GM19328 (cell line): ENCODE data around the gene S100A16.

Experiments used
- ATAC-seq: cut with Tn5 transposase; IDR thresholded peaks from one replicate; pipeline ENCODE4 v1.9.1; 2021; ENCODE audit warnings: mild to moderate bottlenecking, moderate library complexity; ENCODE audit not compliant: unreplicated experiment

The S100A16 gene

DNA sequence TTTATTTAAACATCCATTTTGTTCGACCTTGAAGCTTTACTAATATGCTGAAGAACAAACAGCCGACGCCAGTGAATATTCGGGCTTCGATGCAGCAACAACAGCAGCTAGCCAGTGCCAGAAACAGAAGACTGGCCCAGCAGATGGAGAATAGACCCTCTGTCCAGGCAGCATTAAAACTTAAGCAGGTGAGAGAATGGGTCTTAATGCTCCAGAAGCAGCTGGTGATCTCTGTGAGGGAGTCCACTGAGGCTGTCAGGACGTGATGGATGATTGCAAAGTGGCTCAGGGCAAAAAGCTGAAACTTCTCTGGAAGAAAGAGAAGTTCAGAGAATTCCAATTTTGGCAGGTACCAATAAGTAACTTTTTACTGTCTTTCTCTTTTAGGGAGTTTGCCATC lies 25.3 kb upstream of the S100A16 start:
- no peak for ATAC-seq

DNA sequence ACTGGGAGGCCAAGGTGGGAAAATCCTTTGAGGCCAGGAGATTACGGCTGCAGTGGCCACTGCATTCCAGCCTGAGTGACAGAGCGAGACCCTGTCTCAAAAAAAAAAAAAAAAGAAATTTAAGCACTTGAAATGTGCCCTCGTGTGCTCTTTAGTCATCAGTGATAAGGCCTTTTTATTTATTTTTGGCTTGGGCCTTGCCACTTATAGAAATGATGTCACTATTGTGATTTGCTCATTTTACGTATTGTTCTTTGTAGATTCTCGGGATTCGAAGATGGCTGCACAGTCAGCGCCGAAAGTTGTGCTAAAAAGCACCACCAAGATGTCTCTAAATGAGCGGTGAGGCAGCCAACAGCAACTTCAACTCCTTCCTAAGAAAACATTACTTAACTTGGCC lies 23.4 kb upstream of the S100A16 start:
- no peak for ATAC-seq

DNA sequence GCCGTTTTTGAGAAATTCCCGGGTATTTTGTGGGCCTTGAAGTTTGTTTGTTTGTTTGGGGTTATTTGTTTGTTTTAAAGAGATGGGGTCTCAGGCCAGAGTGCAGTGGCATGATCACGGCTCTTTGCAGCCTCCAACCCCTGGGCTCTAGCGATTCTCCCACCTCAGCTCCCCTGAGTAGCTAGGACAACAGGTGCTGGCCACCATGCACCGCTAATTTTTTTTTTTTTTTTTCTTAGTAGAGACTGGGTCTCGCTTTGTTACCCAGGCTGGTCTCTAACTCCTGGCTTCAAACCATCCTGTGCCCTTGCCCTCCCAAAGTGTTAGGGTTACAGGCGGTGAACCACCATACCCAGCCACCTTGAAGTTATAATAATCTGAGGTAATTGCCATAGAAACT lies 22.9 kb upstream of the S100A16 start:
- no peak for ATAC-seq

DNA sequence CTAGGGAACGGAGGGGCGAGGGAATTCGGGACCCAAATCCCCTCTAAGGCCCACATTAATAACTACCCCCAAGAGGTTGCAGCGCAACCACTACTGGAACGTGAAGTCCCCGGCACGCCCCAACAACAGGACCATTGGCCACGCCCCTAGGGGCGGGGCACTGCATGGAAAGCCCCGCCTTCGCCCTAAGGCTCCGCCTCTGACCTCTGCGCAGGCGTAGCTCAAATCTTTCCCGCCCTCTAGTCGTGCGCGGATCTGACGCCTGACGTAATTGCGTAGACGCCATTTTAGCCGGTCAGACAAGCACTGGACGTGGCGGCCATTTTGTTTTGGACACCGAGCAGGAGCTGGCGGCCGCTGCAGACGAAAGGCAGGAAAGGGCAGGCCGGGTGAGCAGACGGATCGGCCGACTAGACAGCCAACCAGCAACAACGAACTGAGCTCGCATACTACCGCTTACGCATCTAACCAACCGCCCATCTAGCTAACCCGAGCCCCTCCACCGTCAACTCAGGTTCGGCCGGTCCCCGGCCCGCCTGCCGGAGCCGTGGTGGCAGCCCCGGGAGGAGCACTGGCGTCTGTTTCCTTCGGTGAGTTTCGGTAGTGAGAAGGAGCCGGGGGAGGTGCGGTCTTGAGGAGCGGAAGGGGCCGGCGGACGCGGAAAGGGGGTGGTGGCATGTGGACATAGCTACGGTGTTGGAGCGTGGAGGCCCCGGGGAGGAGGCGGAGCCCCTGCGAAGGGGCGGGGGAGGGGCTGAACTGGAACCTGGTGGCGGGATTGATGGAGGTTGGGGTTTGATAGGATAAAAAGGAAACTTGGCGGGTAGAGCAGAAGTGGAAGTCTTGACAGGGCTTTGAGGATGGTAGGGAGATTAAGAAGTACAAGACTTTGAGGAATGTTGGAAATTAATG lies 21.1 kb upstream of the S100A16 start, which contains the start of gene CHTOP:
TSS of gene CHTOP (plus strand) at position 313 of the 912 bp plus-strand sequence. CDS start 2,523 bp downstream, outside the sequence.
- ATAC-seq: peak; percentile 84

DNA sequence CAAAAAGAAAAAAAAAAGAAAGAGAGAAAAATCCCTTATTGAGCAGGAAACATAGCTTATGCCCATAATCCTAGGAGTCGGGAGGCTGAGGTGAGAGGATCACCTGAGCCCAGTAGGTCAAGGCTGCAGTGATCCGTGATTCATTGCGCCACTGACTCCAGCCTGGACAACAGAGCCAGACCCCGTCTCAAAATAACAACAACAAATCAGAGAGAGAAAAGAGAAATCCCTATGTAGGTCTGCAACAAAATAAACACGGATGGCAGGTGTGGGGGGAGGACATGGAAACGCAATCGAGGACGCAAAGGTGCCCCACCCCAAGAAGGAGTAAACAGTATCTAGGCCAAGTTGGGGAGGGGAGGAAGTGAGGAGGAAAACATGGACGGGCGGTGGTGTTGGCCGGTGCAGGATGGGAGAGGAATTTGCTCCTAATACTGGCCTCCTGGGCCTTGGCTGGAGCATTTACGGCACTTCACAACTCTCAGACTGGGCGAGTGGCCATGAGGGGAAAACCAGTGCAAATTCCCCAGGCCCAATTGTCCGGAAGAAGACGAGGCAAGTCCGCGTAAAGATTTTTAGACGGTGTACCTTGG lies 20.3 kb upstream of the S100A16 start:
- no peak for ATAC-seq

DNA sequence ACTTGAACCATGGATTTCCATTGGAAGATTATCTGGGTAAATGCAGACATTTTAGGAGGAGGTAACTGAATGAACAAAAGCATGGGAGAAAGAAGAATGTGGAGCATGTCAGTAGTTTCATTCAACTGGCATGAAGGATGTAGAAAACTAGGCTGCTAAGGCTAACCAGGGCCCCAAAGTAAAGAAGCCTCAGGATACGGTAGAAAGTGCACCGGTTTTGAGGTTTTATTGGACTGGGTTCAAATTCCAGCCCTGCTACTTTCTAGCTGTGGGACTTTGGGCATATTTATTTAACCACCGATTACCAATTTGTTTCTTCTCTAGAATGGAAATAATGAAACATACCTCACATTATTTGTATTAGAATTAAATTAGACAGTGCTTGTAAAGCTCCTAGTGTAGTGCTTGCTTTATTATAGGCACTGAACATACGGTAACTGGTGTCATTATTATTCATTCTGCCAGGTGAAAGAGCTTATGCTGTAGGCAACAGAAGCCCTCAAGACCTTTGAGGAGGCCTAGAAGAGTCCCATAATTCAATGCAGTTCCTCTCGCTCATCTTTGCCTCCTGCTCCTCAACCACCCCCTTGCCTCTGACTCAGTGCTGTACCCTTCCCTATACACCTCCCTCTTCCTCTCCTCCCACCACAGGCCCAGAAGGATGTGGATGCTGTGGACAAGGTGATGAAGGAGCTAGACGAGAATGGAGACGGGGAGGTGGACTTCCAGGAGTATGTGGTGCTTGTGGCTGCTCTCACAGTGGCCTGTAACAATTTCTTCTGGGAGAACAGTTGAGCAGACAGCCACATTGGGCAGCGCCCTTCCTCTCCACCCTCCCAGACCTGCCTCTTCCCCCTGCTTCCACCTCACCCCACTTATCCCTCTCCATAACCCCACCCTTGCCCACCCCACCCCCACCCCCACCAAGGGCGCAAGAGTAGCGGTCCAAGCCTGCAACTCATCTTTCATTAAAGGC lies 18.4 kb upstream of the S100A16 start:
- no peak for ATAC-seq

DNA sequence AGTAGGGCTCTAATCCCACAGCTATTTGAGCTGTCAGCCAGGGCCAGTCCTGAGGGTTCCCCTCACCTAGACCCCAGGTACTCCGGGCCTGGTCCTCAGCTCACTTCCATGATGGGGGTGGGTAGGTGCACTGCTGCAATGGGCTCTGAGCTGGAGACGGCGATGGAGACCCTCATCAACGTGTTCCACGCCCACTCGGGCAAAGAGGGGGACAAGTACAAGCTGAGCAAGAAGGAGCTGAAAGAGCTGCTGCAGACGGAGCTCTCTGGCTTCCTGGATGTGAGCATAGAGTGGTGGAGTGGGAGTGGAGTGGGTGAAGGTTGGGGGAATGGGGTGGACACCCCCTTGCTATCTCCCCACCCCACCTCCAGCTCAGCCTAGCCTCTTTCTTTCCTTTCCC lies 17.4 kb upstream of the S100A16 start:
- ATAC-seq: no peak

DNA sequence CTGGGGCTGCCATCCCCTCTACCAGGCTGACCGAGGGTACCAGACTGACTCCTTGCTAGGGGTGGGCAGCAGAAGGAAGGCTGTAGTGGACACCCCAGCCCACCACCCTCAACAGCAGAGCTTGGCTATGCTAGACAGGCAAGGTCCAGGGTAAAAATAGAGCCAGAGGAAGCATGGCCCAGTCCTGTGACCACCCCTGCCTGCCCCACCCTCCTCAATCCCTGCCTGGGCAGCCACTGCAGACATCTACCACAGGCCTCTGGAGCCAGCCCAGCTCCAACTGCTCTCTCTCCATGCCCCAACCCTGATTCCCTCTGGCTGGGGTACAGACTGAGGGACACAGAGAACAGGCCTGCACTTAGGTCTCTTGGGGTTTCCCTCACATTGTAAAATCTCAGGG lies 17.0 kb upstream of the S100A16 start:
- no peak for ATAC-seq

DNA sequence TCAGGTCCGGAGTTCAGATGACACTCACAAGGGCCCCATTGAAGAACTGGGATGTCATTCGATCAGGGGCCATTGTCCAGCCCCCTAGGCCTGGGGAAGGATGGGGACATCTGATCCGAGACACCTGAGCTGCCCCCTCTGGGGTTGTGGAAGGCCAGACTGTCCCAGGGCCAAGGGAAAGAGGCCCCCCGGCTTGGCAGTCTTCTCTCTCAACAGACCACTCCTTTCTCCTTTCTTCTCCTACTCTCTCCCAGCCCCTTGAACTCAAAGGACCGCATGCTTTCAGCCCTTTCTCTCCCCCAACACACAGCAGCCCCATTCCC lies 16.4 kb upstream of the S100A16 start:
- ATAC-seq: no peak

DNA sequence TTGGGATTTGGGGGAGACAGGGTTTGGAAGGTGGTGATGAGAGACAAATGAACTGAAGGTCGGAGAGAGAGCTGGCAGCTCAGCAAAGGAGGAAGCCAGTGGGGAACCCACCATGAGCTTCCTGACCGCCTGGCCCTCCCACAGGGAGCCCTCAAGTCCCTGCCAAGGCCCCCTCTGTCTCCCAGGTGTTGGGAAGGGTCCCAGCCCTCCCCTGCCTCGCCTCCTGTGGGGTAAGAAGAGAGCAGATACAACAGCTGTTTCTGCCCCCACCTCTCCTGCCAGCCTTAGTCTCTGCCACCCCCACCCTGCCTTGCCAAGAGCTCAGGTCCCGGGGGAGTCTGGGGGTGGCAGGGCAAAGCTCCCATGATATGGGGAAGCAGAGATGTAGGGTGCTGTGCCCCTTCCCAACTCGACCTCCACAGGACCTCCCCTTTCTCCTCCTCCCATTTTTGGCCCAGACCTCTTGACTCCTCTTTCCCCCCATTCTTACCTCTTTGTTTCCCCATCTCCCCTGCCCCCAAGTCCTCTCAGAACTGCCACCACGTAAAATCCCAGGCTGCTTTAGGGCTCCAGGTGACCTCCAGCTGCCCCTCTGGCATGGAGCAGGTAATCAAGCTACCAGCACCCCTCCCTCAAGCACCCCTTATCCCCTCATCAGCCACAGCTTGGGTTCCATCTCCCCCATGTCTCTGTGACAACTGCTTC lies 15.9 kb upstream of the S100A16 start:
- ATAC-seq: no peak

DNA sequence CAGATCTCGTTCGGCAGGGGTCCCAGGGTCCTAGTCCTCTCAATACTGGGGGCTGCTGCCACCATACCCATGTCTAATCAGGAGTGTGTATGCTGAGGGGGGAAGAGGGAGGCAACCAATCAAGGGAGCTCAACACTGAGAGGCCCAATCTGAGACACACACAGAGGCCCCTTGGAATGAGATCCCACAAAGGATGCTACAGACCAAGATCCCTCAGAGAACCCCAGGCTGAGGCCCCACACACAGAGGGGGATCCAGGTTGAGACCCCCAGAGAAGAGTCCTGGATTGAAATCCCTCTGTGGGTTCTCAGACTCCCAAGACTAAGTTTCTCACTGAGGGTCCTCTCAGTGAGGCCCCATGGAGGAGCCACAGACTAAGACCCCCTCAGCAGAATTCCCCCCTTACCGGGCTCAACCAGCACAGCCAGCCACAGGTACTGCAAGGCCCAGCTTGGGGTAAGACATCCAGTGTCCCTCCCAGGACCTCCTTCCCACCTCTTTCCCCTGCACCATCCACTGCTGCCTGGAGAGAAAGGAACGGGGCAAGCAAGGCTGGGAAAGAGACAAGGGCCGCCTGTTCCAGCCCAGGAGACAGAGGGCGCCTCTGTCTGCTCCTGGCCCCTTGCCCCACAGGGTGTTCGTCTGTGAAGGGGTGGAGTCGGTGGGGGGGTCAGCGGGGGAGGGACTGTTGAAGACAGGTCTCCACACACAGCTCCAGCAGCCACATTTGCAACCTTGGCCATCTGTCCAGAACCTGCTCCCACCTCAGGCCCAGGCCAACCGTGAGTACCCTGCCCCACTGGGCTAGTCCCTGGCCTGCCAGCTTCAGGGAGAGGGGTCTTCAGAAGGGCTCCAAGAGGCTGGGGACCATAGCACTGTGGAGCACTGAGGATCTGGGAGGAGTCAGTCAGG lies 15.0 kb upstream of the S100A16 start, which contains the start of gene S100A1:
TSS of gene S100A1 (plus strand) at position 720 of the 912 bp plus-strand sequence. CDS start 2,088 bp downstream, outside the sequence.
- ATAC-seq: no peak

DNA sequence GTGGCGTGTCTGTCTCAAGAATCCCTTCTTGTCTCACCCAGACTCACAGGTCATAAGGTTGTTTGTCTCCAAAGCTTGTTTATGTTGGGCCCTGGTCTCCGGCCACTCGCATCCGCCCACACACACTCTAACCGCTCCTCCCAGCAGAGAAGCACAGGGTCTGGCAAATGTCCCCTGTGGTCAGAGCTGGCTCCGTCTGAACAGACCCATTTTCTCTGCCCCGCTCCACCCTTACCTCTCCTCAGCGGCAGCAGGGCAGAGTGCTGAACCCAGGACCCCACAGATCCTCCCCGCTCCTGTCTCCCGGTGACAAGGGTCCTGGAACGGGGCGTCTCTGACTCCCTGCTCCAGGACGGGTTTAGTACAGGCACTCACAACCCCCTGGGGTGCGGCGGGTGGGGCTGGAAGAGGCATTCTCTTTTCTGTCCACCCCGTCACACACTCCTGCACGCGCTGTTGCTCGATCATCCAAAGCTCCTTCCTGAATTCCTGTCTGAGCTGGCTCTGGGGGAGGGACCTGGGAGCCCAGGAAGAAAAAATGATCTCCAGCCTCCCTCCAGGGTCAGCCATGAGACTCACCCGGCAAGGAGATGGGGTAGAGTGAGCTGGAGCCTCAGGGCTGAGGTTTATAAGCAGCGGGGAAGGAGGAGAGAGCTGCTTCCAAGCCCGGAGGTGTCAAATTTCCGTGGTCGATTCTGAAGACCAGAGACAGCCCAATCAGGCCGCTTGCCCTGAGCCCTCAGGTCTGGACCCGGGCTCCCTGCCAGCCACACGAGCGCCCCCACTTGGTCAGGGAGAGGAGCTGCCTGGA lies 14.2 kb upstream of the S100A16 start, which contains the start of gene S100A13:
TSS of gene S100A13 (minus strand) at position 602 of the 811 bp plus-strand sequence. CDS start 1,033 bp downstream, outside the sequence.
- no peak for ATAC-seq

DNA sequence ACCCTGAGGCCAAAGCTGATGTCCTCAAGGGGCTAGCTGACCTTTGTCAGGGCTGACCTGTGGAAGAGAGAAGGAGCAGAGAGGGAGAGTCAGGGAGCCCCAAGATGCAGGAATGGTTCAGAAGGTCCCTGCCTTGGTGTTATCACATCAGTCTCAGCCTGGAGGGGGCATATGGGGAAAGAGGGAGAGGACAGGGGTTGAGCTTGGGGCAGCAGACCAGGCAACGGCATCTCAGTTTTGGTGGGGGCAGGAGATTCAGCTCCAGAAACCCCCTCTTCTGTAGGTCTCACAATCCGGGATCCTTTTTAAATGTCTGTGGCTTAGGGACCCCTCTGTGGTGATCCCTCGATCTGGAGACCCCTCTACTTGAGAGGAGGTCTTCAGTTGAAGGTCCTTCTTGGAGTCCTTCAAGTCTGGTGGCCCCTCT lies 13.6 kb upstream of the S100A16 start:
- ATAC-seq: no peak

DNA sequence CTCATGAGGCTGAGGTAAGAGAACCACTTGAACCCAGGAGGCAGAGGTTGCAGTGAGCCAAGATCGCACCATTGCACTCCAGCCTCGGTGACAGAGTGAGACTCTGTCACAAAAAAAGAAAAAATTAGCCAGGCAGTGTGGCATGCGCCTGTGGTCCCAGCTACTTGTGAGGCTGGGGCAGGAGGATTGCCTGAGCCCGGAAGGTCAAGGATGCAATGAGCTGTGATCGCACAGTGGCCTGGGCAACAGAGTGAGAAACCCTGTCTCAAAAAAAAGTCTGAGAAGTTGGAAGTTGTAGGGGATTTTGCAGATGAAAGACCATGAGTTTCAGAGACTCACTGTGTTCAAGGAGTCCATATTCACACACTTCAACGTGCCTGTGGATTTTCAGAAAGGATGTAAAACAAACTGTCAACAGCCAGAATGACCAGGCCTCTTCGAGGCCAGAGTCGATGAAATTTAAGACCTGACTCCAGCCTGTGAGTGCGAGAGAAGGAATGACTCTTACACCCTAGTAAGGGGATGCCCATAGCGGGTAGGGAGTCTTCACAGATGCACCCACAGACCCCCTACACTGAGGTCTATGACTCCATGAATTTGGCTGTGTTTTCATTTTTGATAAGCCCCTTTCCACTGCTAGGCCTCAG lies 12.2 kb upstream of the S100A16 start:
- ATAC-seq: no peak

DNA sequence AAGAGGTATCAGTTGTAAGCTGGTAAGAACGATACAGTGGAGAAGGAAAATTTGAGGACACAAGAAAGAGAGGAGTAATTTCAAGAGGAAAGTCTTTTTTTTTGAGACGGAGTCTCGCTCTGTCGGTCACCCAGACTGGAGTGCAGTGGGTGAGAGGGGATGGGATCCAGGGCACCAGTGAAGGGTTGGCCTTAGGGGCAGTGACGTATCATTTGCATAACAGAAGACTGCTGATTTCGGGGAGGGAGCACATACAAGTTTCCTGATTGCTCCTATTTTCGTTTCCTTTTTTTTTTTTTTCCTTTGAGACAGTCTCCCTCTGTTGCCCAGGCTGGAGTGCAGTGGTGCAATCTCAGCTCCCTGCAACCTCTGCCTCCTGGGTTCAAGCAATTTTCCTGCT lies 10.2 kb upstream of the S100A16 start:
- ATAC-seq: no peak

DNA sequence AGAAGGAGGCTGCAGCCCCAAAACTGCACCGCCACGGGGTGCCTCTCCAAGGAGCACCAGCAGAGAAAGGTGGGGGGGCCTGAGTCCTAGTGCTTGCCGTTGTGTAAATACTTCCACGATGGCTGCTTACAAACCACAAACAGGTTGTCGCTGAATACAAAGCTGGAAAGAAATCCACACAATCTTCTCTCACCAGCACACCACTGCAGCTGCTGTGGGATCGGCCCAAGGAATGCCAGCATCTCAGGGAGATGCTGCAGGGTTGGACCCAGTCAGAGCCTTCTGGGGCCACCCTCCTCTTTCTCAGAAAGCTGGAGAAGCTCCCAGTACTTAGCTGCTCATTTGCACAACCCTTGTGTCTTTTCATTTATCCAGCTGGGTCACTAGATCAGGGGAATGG lies 6.2 kb upstream of the S100A16 start:
- ATAC-seq: no peak

DNA sequence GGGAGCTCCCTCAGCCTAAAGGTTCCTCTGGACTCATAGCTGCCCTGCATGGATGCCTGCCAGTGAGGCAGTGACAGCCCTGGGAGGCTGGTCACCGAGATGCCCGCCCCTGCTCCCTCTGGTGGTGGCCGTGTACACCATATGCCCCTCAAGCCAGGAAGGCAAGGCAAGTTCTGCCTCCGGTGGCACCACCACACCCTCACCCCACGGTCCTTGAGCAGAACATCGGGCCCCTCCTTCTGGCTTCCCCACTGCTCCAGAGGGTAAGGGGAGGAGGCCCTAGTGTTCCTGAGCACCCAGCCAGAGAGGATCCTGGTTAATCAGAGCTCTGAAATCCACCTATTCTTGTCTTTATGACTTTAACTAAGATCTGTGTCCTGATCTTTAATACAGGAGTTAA lies 4.7 kb upstream of the S100A16 start:
- no peak for ATAC-seq

DNA sequence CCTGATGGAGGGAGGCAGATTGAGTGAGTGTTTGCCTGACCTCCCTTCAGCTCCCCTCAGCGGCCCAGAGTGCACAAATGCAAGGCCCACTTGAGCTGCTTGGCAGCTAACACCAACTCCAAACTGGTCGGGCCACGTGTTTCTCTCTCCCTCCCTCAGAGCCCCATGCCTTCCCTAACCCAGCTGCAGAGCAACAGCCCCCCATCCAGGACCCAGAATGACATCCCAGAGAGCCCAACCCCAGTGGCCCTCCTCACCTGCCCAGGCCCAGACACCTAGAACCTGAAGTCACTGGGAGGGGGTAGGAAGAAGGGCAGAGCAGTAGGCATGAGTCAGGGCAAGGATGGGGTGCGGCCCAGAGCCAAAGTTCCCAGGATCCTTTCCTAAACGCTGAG lies 4.0 kb upstream of the S100A16 start:
- ATAC-seq: no peak
